CMK (cell line): ENCODE data around the gene C6orf141.

Source experiments
- DNase-seq: peaks from one replicate; pipeline ENCODE4 v3.0.0-alpha.2; 2010; ENCODE audit warnings: low read depth

The C6orf141 gene

DNA sequence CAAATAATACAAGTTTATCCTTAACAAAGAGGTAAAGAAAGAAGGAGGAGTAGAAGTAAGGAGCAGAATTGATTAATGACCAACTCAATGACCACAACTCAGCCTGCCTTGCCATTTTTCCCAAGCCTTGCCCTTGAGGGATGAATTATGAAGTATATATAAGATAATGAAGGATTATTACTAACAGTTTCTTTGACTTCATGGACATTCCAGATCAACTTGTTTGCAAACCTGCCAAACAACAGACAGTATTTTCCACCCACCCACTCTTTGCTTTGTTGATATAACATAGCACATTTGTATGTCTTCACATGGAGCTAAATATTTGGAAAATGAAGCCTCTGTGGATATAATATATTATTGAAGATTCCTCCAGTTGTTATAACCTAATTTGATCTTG, 9.9 kb upstream of the C6orf141 start:
- no peak for DNase-seq

GRCh38 chr6:49541210-49541724, 9.2 kb upstream of the C6orf141 start:
- DNase-seq: no peak

- no peak for DNase-seq
Observed at GRCh38 chr6:49541936-49542335, 8.5 kb upstream of the C6orf141 start.

GRCh38 chr6:49543087-49543858, 7.2 kb upstream of the C6orf141 start:
- DNase-seq: no peak

GRCh38 chr6:49546331-49546730, 4.1 kb upstream of the C6orf141 start:
- DNase-seq: no peak

DNA sequence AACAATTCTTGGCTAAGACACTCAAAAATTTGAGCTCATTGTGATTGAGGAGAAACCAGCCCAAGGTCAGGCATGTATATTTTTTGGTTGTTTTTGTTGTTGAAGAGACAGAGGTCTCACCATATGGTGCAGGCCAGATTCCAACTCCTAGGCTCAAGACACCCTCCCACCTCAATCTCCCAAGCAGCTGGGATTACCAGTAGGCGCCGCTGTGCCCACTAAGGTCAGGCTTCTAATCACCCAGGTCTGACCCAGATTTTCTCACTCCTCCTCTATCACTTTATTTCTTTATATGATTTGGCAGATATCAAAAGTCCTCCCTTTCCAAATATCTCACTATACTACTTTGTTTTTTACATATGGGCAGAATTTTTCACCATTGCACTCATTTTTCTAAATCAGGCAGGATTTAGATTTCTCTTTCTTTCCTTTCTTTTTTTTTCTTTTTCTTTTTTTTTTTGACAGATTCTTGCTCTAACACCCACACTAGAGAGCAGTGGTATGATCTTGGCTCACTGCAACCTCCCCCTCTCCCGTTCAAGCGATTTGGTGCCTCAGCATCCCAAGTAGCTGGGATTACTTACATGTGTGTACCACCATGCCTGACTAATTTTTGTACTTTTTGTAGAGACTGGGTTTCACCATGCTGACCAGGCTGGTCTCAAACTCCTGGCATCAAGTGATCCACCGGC, 1.7 kb upstream of the C6orf141 start:
- DNase-seq: no peak

DNA sequence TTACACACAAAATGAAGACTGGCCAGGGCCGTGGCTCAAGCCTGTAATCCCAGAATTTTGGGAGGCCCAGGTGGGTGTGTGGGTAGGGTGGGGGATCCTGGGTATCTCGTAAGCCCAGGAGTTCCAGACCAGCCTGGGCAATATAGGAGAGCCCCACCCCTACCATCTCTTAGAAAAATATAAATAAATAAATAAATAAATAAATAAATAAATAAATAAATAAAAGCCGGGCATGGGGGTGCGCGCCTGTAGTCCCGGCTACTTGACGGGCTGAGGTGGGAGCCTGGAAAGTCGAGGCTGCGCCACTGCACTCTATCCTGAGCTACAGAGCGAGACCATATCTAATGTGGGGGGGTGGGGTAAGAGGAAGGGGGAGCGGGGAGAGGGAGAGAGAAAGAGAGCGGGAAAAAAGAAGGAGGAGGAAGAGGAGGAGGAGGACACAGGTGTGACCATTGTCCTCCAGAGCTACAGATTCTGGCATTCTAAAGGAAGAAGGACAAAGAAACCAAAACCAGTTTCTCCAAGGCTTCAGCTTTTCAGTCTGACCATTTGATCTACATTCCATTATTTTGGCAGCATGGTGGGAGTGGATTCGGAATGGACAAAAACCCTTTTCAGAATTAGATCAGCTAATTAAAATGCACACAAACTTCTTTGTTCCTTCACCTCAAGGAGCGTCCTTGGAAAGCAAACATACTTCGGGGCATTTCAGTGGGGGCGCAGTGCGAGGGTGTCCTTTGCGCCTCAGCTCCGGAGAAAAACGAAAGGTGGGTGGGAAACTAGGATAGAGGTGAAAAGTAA, 577 bp upstream of the C6orf141 start:
- no peak for DNase-seq

- DNase-seq: no peak
Observed at GRCh38 chr6:49551078-49551865, 804 bp downstream of the C6orf141 start.

- DNase-seq: no peak
Observed at GRCh38 chr6:49551866-49552129, 1.3 kb downstream of the C6orf141 start.

DNA sequence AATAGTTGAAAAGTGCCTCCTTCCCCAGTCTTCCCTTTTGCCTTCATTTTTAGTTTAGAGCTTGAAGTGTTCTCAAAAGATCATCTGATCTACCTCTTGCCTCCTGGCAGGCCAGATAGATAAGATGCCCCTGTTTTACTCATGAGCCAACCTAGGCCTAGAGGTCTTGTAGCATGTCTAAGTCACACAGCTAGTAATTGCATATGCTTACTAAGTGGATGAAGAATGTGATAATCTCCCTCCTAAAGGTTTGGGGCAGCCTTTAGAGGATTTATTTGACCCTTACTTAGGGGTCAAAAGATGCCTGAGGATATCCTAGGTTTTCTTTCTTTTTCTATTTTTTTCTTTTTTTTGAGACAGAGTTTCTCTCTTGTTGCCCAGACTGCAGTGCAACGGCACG, 2.1 kb downstream of the C6orf141 start:
- DNase-seq: no peak

- no peak for DNase-seq
Observed at GRCh38 chr6:49553384-49553783, 2.9 kb downstream of the C6orf141 start.

DNA sequence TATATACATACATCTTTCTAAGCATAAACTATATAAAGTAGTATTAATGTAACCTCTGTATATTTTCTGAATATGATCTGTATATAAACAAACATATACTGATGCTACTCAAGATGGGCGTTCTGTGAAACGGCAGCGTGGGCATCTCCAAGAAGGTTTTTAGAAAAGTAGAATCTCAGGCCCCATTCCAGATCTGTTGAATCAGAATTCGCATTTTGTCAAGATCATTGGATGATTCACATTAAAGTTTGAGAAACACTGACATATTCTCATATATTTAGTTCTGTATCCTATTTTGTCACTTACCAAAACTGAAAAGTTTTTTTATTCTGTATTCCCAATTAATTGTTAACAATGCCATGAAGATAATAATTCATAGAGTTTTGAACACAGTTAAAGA, 5.5 kb downstream of the C6orf141 start:
- no peak for DNase-seq

DNA sequence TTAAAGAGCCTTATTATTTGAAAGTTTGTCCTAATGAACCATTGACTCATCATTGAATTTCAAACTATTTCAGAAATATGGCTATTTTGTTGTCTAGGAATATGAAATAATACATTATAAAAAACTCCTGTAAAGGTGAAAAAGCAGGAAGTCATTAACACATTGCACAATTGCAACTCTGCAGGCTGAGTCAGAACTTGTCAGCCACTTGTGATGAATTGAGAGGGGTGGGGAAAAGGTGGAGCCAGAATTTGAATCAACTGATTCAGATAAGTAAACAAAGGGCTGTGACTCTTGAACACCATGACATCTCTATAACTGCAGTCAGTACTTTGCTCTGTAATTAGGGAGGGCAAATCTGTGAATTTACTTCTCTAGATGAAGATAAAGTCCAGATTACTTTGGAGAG, 6.0 kb downstream of the C6orf141 start:
- DNase-seq: no peak

DNA sequence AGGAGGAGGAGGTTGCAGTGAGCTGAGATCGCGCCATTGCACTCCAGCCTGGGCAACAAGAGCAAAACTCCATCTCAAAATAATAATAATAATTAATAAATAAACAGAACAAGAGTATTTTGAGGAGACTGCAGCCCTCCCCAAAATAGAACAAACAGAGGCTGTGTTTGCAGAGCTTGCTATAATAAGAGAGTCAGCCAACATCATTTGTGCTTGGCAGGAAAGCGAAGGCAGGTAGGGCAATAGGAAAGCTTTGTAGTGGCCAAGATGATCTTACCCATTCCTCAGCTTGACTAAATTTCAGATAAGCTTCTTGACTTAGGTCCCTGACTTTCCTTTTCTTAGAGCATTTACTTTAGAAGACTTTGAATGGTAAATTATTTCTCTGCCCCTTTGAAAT, 6.7 kb downstream of the C6orf141 start:
- DNase-seq: no peak

- DNase-seq: no peak
Observed at GRCh38 chr6:49558238-49558637, 7.8 kb downstream of the C6orf141 start.

DNA sequence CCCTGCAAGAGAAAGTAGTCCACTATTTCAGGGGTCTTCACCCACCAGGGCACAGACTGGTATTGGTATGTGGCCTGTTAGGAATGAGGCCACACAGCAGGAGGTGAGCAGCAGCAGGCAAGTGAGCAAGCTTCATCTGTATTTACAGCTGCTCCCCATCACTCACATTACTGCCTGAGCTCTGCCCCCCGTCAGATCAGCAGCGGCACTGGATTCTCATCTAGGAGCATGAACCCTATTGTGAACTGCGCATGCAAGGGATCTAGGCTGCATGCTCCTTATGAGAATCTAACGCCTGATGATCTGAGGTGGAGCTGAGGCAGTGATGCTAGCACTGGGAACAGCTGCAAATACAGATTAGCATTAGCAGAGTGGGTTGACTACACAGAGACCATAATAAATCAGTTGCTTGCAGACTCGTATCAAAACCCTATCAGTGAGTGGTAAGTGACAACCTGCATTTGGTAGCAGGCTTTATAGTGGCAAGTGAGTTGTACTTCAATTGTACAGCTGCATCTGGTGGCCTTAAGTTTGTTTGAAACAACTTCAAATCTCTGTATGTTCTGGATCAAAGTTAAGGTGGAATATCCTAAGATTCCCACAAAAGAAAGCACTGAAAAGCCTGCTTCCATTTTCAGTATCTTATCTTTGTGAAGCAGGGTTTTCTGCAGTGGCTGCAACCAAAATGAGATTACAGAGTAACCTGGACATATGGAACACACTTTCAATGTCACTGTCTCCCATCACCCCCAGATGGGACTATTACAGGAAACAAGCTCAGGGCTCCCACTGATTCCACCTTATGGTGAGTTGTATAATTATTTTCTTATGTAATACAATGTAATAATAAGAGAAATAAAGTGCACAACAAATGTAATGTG, 12.8 kb downstream of the C6orf141 start:
- no peak for DNase-seq

GRCh38 chr6:49564552-49564951, 14.1 kb downstream of the C6orf141 start:
- no peak for DNase-seq

DNA sequence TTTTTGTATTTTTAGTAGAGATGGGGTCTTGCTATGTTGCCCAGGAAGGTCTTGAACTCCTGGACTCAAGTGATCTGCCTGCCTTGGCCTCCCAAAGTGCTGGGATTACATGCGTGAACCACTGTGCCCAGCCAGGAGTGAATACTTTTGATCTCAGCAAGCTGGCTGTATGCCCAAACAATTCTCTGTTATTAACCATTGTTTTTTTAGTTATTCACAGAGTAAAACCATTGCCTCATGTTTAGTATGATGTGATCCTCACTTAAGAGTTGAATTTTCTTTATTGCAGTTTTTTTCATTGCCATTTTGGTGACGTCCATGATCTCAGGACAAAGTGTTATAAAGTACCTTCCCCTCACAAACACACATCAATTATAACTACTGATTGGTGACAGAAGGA, 14.8 kb downstream of the C6orf141 start:
- DNase-seq: no peak

- no peak for DNase-seq
Observed at GRCh38 chr6:49565855-49566254, 15.4 kb downstream of the C6orf141 start.

DNA sequence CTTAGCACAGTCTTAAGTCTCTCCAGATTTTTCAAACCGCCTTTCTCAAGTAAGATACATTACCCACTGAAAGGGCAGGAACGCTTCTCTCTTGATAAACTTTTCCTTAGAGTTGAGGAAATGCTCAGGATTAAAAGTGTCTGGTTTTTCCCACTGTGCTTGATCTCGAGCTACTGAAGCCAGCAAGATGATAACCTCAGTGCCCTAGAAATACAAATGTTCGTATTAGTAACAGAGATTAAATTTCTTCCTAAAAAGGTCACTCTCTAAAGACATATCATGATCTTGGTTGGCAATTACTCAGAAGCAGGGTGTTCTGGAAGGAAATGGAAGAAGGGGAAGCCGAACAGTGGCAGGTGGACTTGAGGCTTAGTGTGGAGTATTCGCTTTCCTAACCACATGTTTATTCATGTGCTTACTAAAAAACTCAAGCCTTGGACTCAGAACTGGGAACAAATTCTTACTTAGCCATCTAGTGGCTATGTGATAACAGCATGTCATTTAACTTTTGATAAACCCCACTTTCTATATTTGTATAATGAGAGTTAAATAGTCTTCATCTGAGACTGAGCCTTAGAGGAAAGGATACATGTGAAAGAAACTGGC, 20.1 kb downstream of the C6orf141 start:
- no peak for DNase-seq

GRCh38 chr6:49576618-49577017, 26.1 kb downstream of the C6orf141 start:
- no peak for DNase-seq
